GM18951 (cell line): ENCODE results near the gene ZBTB40.

Experiments used
- POLR2A ChIP-seq: IDR thresholded peaks from 4 replicates; pipeline ENCODE4 v1.6.1; 2011; ENCODE audit warnings: mild to moderate bottlenecking; ENCODE audit not compliant: insufficient read length, insufficient read depth; ENCODE audit errors: extremely low read depth
- in situ Hi-C: fragments of 300-500 bp; cut with MboI; formaldehyde crosslinking; loops from one replicate; pipeline ENCODE4 v1.12.0; 2022; ENCODE audit warnings: low sequenced_read_pairs, mixed read lengths, inconsistent platforms; ENCODE audit not compliant: unreplicated experiment

ZBTB40 gene

DNA sequence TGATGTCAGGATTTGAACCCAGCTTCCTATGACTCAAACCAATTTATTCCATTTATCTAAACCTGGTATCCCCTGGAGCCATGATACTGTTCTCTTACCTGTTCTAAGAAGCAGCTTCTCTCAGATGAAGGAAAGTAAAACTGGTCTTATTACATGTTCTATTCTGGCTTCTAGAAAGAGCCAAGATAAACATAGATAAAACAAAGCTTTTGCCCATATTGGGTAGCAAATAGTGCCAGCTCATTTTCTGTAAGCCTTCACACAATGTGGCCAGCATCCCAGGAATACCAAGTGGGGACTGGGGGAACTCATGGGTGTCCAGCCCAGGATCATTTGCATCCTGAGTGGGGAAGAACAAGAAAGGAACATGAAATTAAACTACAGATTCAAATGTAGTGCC lies 58.2 kb downstream of the ZBTB40 start:
- in situ Hi-C loops: no loop called here
- TF ChIP-seq POLR2A: no peak

GRCh38 chr1:22512873-22513272 lies 61.2 kb downstream of the ZBTB40 start:
- TF ChIP-seq POLR2A: no peak
- in situ Hi-C loops: no loop called here

DNA sequence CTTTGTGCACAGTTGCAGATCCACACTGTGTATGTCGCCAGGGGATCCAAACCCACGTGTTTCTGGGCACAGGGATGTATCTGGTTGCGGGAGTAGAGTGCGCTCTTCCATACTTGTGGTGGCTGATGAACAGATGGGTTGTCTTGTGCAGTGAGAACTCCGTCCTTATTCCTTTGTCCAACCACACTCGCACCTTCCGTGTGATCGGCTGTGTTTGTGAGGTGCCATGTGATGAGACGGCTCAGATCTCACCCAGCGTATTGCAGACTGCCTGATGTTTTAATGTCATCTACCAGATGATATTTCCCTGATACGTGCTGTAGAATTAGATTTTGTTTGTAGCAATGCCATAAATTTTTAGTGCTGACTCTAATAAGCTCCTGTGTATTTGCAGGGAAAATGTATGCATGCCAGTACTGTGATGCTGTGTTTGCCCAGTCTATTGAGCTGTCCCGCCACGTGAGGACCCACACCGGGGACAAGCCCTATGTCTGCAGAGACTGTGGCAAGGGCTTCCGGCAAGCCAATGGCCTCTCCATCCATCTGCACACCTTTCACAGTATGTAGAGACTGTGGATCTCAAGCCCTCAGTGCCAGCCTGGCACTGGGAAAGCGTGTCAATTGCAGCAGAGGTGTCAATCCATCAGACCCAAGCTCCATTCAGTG lies 65.4 kb downstream of the ZBTB40 start:
- no peak for TF ChIP-seq POLR2A
- in situ Hi-C loops: no loop called here

DNA sequence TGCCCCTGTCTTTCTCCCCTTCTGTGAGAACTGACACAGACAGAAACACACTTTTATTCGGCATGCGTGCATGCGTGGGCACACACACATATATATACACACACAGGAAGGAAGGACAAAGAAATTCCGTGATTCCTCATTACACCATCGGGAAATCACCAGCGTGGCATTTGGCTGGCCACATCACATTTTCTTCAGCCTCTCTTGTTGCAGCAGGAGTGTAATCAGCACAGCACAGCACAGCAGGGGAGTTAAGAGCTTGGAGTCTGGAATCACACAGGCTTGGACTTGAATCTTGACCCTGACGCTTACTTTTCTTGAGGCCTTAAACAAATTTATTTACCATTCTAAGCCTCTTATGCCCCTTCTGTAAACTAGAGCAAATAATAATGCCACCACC lies 66.3 kb downstream of the ZBTB40 start:
- TF ChIP-seq POLR2A: no peak
- in situ Hi-C loops: no loop called here

DNA sequence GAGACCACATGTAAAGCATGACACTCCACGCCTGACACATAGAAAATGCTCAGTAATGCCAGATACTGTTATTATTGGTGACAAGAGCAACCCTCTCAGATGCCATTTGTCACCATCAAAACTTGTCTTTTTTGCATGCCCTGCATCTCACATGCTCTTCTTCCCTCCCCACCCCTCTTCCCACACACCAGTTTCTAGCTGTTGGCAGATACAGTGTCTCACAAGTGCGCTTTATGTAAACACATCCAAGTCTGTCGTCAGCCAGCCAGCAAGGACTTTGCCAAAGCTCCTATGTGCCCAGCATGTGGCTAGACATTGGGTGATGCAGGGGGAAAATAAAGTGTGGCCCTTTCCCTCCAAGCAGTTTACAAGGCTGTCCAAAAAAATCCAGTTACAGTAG lies 66.7 kb downstream of the ZBTB40 start:
- in situ Hi-C loops: no loop called here
- no peak for TF ChIP-seq POLR2A

GRCh38 chr1:22520871-22521270 lies 69.2 kb downstream of the ZBTB40 start:
- no peak for TF ChIP-seq POLR2A
- in situ Hi-C loops: no loop called here

DNA sequence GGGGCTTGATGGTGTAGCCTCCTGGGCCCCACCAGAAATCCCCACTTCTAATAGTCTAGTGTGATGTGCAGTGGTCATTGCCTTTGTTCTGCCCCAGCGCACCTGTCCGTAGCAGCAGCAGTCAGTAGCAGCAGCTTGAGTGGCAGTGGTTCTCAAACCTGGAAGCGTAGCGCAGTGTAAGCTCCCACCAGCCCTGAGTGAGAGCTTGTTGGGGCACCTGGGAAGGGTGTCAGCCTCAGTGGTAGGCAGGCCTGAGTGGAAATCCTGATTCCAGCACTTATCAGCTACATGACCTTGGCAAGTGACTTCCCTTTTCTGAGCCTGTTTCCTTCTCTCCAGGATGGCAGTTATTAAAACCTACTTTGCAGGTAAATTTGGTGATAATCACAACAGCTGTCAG lies 70.0 kb downstream of the ZBTB40 start:
- no peak for TF ChIP-seq POLR2A
- in situ Hi-C loops: no loop called here

DNA sequence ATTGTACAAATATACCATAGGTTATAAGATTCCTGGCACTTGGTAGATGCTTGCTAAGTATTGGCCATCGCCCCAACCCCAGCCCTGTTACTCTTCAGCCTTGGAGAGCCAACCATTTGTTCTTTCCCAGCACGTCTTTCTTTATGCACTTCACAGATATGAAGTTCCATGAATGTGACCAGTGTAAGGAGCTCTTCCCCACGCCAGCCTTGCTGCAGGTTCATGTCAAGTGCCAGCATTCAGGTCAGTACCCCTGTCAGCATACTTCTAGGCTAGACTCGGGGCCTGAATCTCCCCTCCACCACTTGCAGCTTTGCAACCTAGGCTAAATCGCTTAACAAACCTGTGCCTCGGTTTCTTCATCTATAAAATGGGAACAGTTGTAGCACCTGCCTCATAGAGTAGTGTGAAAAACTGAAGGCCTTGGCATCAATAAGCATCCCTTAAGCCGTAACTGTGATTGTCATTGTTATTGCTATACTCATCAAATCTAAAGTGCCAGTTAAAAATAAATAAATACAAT lies 70.6 kb downstream of the ZBTB40 start:
- no peak for TF ChIP-seq POLR2A
- in situ Hi-C loops: no loop called here

DNA sequence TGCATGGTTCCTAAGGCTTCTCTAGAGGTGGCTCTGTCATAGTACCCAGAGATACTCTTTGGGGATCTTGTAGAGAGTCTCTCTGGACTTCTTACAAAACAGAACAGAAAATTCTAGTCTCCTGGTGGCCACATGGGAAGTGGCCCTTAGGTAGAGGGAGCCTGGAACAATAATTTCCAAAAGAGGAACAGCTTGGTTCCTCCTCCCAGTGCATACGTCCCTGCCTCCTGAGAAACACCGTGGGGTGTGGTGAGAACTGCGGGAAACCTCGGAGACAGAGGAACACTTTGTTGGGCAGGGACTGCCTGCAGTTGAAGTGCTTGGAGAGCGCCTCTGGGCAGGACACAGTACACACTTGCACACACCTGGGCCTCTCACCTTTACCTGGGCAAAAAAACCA lies 72.8 kb downstream of the ZBTB40 start:
- no peak for TF ChIP-seq POLR2A
- in situ Hi-C loops: no loop called here

DNA sequence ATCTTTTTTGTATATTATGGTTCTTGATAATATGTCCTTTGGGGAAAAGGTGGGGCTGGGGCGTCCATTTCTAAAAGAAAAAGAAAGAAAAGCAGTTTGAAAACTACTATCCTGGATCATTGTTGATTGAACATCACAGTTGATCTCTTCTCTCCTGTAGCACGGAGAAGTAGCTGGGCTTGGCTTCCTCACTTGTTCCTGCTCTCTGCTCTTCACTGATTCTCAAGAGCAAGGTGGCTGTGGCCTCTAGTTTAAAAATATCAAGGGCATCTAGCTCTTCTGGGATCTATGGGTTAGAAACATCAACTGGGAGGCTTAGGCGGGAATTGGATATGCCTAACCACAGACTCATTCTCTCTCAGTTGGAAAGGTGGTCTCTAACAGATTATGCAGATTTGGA lies 73.6 kb downstream of the ZBTB40 start:
- TF ChIP-seq POLR2A: no peak
- in situ Hi-C loops: no loop called here

DNA sequence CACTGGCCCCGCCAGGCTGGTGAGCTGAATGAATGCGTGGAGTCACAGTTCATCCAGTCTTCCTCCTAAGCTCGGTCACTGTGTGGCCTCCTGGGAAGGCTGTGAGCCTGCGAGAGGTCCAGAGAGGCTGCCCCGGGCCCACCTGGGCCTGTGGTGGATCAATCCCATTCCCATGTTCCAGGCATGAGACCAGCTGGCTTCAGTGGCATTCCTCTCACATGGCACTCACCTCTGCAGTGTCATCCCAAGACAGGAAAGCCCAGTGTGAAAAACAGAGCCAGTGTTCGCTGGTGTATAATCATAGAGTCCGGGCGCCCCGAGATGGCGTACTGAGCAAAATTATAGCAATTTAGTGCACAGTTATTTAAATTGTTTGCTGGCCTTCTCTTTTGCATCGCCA lies 74.0 kb downstream of the ZBTB40 start:
- in situ Hi-C loops: no loop called here

DNA sequence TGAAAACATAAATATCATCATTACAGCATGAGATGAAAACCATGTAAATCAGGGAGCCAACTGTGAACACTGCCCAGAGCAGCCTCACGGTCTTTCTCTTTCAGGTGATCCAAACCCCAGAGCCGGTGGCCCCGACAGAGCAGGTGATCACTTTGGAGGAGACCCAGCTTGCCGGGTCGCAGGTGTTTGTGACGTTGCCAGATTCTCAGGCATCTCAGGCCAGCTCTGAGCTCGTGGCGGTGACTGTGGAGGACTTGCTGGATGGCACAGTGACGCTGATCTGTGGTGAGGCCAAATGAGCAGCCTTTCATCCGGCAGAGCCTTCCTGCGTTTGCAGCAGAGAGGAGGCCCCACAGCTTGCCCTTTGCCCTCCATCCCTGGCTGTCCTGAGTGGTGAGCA lies 74.4 kb downstream of the ZBTB40 start:
- in situ Hi-C loops: no loop called here
- no peak for TF ChIP-seq POLR2A

More for the DNA sequence above, 74.0 kb downstream of the ZBTB40 start:
- TF ChIP-seq POLR2A: no peak

- TF ChIP-seq POLR2A: no peak
These were observed 75.0 kb downstream of the ZBTB40 start for GRCh38 chr1:22526677-22527076.

GRCh38 chr1:22527122-22527521 lies 75.5 kb downstream of the ZBTB40 start:
- no peak for TF ChIP-seq POLR2A
- in situ Hi-C loops: no loop called here

More at GRCh38 chr1:22526677-22527076, 75.0 kb downstream of the ZBTB40 start:
- in situ Hi-C loops: no loop called here
